Choroid plexus epithelial cell (primary cell): ENCODE results near the gene ASZ1.
A peak's percentile ranks its signal among the peaks of the same experiment; 100 is the strongest.

Experiments
- DNase-seq: peaks from one replicate; pipeline ENCODE4 v3.0.0-alpha.2; 2010; ENCODE audit warnings: low read depth
- H3K4me3 ChIP-seq: 2 replicates; pipeline ENCODE4 v1.5.1; 2011; ENCODE audit warnings: low read depth, mild to moderate bottlenecking, control low read depth, low read length, moderate library complexity
- TF ChIP-seq, protein P1 (sequence below): conservative IDR thresholded peaks from 2 replicates; pipeline ENCODE4 v1.5.1; 2011; ENCODE audit warnings: low read depth, mild to moderate bottlenecking, control low read depth, inconsistent platforms, low read length, moderate library complexity

Gene ASZ1

GRCh38 chr7:117385363-117386109 is 41.8 kb downstream of the ASZ1 start:
- TF ChIP-seq, protein P1, sequence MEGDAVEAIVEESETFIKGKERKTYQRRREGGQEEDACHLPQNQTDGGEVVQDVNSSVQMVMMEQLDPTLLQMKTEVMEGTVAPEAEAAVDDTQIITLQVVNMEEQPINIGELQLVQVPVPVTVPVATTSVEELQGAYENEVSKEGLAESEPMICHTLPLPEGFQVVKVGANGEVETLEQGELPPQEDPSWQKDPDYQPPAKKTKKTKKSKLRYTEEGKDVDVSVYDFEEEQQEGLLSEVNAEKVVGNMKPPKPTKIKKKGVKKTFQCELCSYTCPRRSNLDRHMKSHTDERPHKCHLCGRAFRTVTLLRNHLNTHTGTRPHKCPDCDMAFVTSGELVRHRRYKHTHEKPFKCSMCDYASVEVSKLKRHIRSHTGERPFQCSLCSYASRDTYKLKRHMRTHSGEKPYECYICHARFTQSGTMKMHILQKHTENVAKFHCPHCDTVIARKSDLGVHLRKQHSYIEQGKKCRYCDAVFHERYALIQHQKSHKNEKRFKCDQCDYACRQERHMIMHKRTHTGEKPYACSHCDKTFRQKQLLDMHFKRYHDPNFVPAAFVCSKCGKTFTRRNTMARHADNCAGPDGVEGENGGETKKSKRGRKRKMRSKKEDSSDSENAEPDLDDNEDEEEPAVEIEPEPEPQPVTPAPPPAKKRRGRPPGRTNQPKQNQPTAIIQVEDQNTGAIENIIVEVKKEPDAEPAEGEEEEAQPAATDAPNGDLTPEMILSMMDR = peak; percentile 55
- DNase-seq = peak; percentile 58
- H3K4me3 ChIP-seq = no peak overlapping the region

DNA sequence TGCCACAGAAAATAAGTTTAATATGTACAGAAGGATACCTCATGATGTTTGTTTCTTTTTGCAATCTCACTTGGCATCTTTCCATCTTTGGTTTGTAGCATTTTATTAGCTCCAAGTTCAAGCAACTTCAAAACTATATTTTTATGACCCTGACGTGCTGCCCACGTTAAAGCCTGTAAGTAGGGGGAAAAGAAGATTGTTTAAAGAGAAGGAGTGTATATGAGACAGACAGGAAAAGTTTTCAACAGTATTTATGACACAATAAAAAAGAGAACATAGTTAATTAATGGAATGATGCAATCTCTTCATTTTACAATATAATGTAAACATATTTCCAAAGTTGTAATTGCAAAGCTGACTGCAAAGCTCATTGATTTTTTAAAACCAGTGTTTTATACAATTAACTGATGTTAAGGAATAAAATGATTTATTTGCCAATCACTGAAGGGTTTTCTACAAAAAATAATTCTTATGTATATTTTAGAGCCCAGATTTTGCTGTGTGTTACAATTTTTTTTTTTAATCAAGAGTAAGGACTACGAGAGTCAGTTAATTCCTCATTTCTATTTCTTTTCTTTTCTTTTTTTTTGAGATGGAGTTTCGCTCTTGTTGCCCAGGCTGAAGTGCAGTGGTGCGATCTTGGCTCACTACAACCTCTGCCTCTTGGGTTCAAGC is 42.5 kb downstream of the ASZ1 start:
- DNase-seq = peak; percentile 11
- TF ChIP-seq, protein P1 = no peak
- H3K4me3 ChIP-seq = no peak overlapping the region

DNA sequence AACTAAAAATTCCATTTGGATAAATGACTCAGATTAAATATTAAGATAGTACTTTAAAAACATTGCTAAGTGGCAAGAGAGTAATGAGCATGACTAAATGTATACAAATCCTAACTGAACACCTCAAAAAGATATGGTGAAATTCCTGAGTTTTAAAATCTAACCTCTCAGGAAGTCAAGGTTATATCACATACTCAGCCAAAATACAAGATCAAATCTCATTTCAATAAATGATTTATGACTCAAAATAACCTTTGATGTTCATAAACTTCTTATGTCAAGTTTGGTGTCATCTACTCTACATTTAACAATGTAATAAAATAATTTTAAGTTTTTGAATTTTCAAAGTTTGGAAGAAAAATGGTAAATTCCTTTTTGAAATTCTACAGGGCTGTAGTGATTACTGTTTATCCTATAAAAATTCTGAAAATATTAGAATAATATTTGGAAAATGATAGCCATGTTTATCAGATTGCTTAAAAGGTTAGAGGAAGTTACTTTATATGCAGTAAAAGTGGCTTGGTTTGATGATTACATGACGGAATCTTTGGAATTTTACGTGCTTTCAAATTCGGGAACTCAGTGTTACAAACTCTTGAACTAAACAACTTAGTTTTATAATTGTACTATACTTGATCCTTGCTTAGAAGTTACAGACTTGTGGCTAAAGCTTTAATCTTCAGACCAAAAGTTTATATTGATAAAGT is 43.7 kb downstream of the ASZ1 start:
- TF ChIP-seq, protein P1 = no peak
- peak; percentile 10 for DNase-seq

GRCh38 chr7:117383046-117383445 is 44.2 kb downstream of the ASZ1 start:
- DNase-seq = no peak
- H3K4me3 ChIP-seq = no peak overlapping the region
- TF ChIP-seq, protein P1 = no peak

More for the DNA sequence above, 43.7 kb downstream of the ASZ1 start:
- no peak overlapping the region for H3K4me3 ChIP-seq

- TF ChIP-seq, protein P1 = no peak
- DNase-seq = peak; percentile 14
Measured at GRCh38 chr7:117381362-117381761, 45.9 kb downstream of the ASZ1 start.

DNA sequence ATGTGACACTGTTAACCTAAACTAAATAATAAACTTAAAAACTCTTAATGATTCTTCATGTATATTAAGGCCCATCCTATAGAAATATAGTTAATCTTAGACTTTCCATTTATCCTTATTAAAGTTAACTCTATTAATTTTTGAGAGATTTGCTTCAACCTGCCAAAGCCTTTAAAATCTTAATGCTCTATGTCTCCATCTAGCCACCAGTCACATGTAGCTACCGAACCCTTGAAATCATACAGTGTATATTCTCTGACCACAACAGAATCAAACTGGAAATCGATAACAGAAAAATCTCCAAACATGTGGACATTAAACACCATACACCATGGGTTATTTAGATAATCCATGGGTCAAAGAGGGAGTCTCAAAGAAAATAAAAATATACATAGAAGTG is 51.9 kb downstream of the ASZ1 start:
- DNase-seq = peak; percentile 45
- TF ChIP-seq, protein P1 = peak; percentile 56
- no peak overlapping the region for H3K4me3 ChIP-seq

More at GRCh38 chr7:117381362-117381761, 45.9 kb downstream of the ASZ1 start:
- H3K4me3 ChIP-seq = no peak overlapping the region
